CD4-positive, alpha-beta T cell (primary cell): ENCODE results near the gene GPC6. TPM values are rescaled to one million over a fixed set of nuclear protein-coding genes. Genes with fewer than 3 reads are reported as not detected.

Experiments
- ATAC-seq: fragments of 200-7000 bp; cut with Tn5 transposase; one replicate; pipeline ENCODE4 v1.10.0; 2022; ENCODE audit warnings: mild to moderate bottlenecking; ENCODE audit not compliant: poor library complexity
- CTCF ChIA-PET: fragments of 350-600 bp; sonication (Branson Sonifier 250); formaldehyde crosslinking; loops from one replicate; lab custom pipeline; 2021; ENCODE audit warnings: antibody characterized with exemption, inconsistent platforms; lab: Charles Lee
- POLR2A ChIA-PET: fragments of 350-600 bp; sonication (Branson Sonifier 250); formaldehyde crosslinking; loops from one replicate; lab custom pipeline; 2021; ENCODE audit warnings: antibody characterized with exemption, inconsistent platforms; lab: Charles Lee
- DNase-seq, 14 experiments: peaks; one replicate each; pipeline ENCODE4 v3.0.0-alpha.2; 2013 to 2020; ENCODE audit warnings: mixed read lengths in 2 of 14
- H3K27ac ChIP-seq, 2 donors: one replicate each; pipeline versions ENCODE4 v1.5.1 to v1.7.0; 2013; ENCODE audit warnings: low read length in 2 of 2, low read depth in 1 of 2, mild to moderate bottlenecking in 1 of 2
- H3K27me3 ChIP-seq, 2 experiments: 1 replicate in 1 of 2; 2 replicates in 1 of 2; pipeline versions ENCODE4 v1.6.1 to v1.7.0; 2013; ENCODE audit warnings: low read length in 2 of 2, control low read depth in 1 of 2, mild to moderate bottlenecking in 1 of 2, moderate library complexity in 1 of 2; ENCODE audit not compliant: insufficient read depth in 2 of 2, control insufficient read depth in 1 of 2
- H3K36me3 ChIP-seq: one replicate; pipeline ENCODE4 v1.6.1; 2013; ENCODE audit warnings: low read length, control low read depth; ENCODE audit not compliant: insufficient read depth
- H3K4me1 ChIP-seq: one replicate; pipeline ENCODE4 v1.6.1; 2013; ENCODE audit warnings: low read length, control low read depth; ENCODE audit not compliant: insufficient read depth
- H3K4me3 ChIP-seq: one replicate; pipeline ENCODE4 v1.5.1; 2013; ENCODE audit warnings: mild to moderate bottlenecking, low read length, moderate library complexity
- H3K9me3 ChIP-seq, 2 experiments: 1 replicate in 1 of 2; 2 replicates in 1 of 2; pipeline versions ENCODE4 v1.6.1 to v1.7.0; 2013; ENCODE audit warnings: low read length in 2 of 2, mild to moderate bottlenecking in 2 of 2, control low read depth in 1 of 2, moderate library complexity in 1 of 2; ENCODE audit not compliant: control insufficient read depth in 1 of 2, insufficient read depth in 1 of 2
- H3K27ac Mint-ChIP-seq: one replicate; pipeline ENCODE4 v1.8.0; 2020; ENCODE audit warnings: mixed read lengths
- H3K27me3 Mint-ChIP-seq: one replicate; pipeline ENCODE4 v1.8.0; 2021; ENCODE audit warnings: mixed read lengths
- H3K36me3 Mint-ChIP-seq: one replicate; pipeline ENCODE4 v1.8.0; 2021; ENCODE audit warnings: low read depth, mixed read lengths
- H3K4me1 Mint-ChIP-seq: one replicate; pipeline ENCODE4 v1.8.0; 2021; ENCODE audit warnings: low read depth, mixed read lengths
- H3K4me3 Mint-ChIP-seq: one replicate; pipeline ENCODE4 v1.8.0; 2020; ENCODE audit warnings: mild to moderate bottlenecking, mixed read lengths
- H3K9me3 Mint-ChIP-seq: one replicate; pipeline ENCODE4 v1.8.0; 2020; ENCODE audit warnings: mixed read lengths
- CTCF ChIP-seq: fragments of 200-600 bp; IDR thresholded peaks from one replicate; pipeline ENCODE4 v1.8.0; 2022; ENCODE audit warnings: antibody characterized with exemption, mild to moderate bottlenecking
- intact Hi-C, 2 experiments: fragments of 100-400 bp; cut with DNase I in 1 of 2; cut with micrococcal nuclease in 1 of 2; formaldehyde crosslinking; loops; one replicate each; pipeline versions ENCODE4 v1.15.1 to v1.9.0; 2023 to 2025; cut with DNase I, micrococcal nuclease
- total RNA-seq, 174 experiments: library from RNA in 2 of 174; stranded (reverse) in 2 of 174; gene quantifications; one replicate each; pipeline ENCODE4 v1.2.3 and lab custom pipeline; 2021 to 2026

GPC6 gene
- total RNA-seq, 2 experiments from 2014 or later = not detected

- H3K4me1 Mint-ChIP-seq = no peaks in the 10 kb centered on the region
- CTCF ChIA-PET = interaction anchor here (0.6 kb wide), 1 partner anchor 14 kb away, joined by 3 read pairs; no protein-coding TSS in a partner anchor
These were observed 1083.6 kb downstream of the GPC6 start for GRCh38 chr13:94309997-94310855.

GRCh38 chr13:94311893-94312292 lies 1085.3 kb downstream of the GPC6 start:
- H3K4me1 ChIP-seq = no peaks in the 10 kb centered on the region
- no peak overlapping the region for H3K4me3 Mint-ChIP-seq
- DNase-seq (no peak), ATAC-seq (no peak)
- ChIA-PET CTCF (no interaction called here), POLR2A (no interaction called here)
- no peak overlapping the region for H3K27ac ChIP-seq
- TF ChIP-seq CTCF = no peak
- H3K4me3 ChIP-seq = no peak overlapping the region
- H3K9me3 Mint-ChIP-seq = no peaks in the 10 kb centered on the region
- H3K27me3 ChIP-seq = no peaks in the 10 kb centered on the region
- H3K4me1 Mint-ChIP-seq = peaks cover 3% of the 10 kb centered on the region
- no peaks in the 10 kb centered on the region for H3K36me3 ChIP-seq
- no peaks in the 10 kb centered on the region for H3K36me3 Mint-ChIP-seq
- no peaks in the 10 kb centered on the region for H3K27me3 Mint-ChIP-seq
- no peaks in the 10 kb centered on the region for H3K9me3 ChIP-seq
- H3K27ac Mint-ChIP-seq = no peak overlapping the region
- intact Hi-C loops = no loop called here

More at GRCh38 chr13:94309997-94310855, 1083.6 kb downstream of the GPC6 start:
- no peaks in the 10 kb centered on the region for H3K9me3 Mint-ChIP-seq
- no peak for ATAC-seq
- no peaks in the 10 kb centered on the region for H3K27me3 ChIP-seq
- H3K36me3 ChIP-seq = no peaks in the 10 kb centered on the region
- no peaks in the 10 kb centered on the region for H3K27me3 Mint-ChIP-seq
- intact Hi-C loops = no loop called here
- POLR2A ChIA-PET = interaction anchor here (1.4 kb wide), 1 partner anchor 14 kb away, joined by 3 read pairs; no protein-coding TSS in a partner anchor
- H3K9me3 ChIP-seq = no peaks in the 10 kb centered on the region
- no peak for DNase-seq
- no peak overlapping the region for H3K27ac Mint-ChIP-seq
- no peak overlapping the region for H3K4me3 ChIP-seq
- no peaks in the 10 kb centered on the region for H3K36me3 Mint-ChIP-seq
- no peak overlapping the region for H3K27ac ChIP-seq
- no peak for TF ChIP-seq CTCF
- no peaks in the 10 kb centered on the region for H3K4me1 ChIP-seq
- no peak overlapping the region for H3K4me3 Mint-ChIP-seq

- Histone ChIP-seq H3K4me1 (no peaks in the 10 kb centered on the region), H3K27ac (no peak overlapping the region), H3K36me3 (no peaks in the 10 kb centered on the region), H3K4me3 (peak overlapping the region; percentile 2), H3K9me3 (no peaks in the 10 kb centered on the region), H3K27me3 (no peaks in the 10 kb centered on the region)
- no peak for TF ChIP-seq CTCF
- Mint-ChIP-seq H3K4me3 (no peak overlapping the region), H3K27ac (no peak overlapping the region), H3K4me1 (peaks cover 9% of the 10 kb centered on the region), H3K27me3 (no peaks in the 10 kb centered on the region), H3K9me3 (no peaks in the 10 kb centered on the region), H3K36me3 (no peaks in the 10 kb centered on the region)
- DNase-seq = peak in 2 of 14 experiments; percentile 18 to 32
- ChIA-PET POLR2A (no interaction called here), CTCF (no interaction called here)
- intact Hi-C loops = no loop called here
- ATAC-seq = no peak
These were observed 1086.1 kb downstream of the GPC6 start for GRCh38 chr13:94312511-94313216.
